Stimulated activated CD4-positive, alpha-beta T cell treated with anti-CD3 and anti-CD28 coated beads, TNF-alpha, amount 100 ng/mL, for 24 hours (primary cell): ENCODE measurements around the gene OTOA.
"Not testable (repeated sequence)": the region's sequence is repeated elsewhere in the genome, so short reads cannot be mapped to it uniquely, and the experiment has no call there.

Experiments used
- DNase-seq, 3 experiments: peaks; one replicate each; pipeline ENCODE4 v3.0.0-alpha.2; 2020; ENCODE audit warnings: low read depth in 3 of 3

The OTOA gene

GRCh38 chr16:21663889-21664647 is at the start of gene OTOA:
TSS of gene OTOA (plus strand) at chr16:21663968. CDS start at chr16:21678515, 14,547 bp downstream.
- DNase-seq, result no peak

- DNase-seq, result no peak
Observed at GRCh38 chr16:21614896-21615295, 48.9 kb upstream of the OTOA start.

- DNase-seq, result no peak
Observed at GRCh38 chr16:21617607-21618006, 46.2 kb upstream of the OTOA start.

GRCh38 chr16:21618281-21618680 is 45.5 kb upstream of the OTOA start:
- no peak for DNase-seq

- DNase-seq, result no peak
Observed at GRCh38 chr16:21619765-21620425, 43.9 kb upstream of the OTOA start.

GRCh38 chr16:21620592-21620991 is 43.2 kb upstream of the OTOA start:
- DNase-seq, result no peak

- no peak for DNase-seq
Observed at GRCh38 chr16:21622545-21622944, 41.2 kb upstream of the OTOA start.

GRCh38 chr16:21625026-21625425 is 38.7 kb upstream of the OTOA start:
- no peak for DNase-seq

GRCh38 chr16:21626659-21627277 is 37.0 kb upstream of the OTOA start:
- no peak for DNase-seq

- DNase-seq, result no peak
Observed at GRCh38 chr16:21628121-21628726, 35.5 kb upstream of the OTOA start.

- no peak for DNase-seq
Observed at GRCh38 chr16:21628772-21629171, 35.0 kb upstream of the OTOA start.

- not testable (repeated sequence) for DNase-seq
Observed at GRCh38 chr16:21629616-21630539, 33.9 kb upstream of the OTOA start.

GRCh38 chr16:21630866-21631265 is 32.9 kb upstream of the OTOA start:
- DNase-seq, result not testable (repeated sequence)

- not testable (repeated sequence) for DNase-seq
Observed at GRCh38 chr16:21631376-21631775, 32.4 kb upstream of the OTOA start.

GRCh38 chr16:21631951-21632575 is 31.7 kb upstream of the OTOA start:
- not testable (repeated sequence) for DNase-seq

- DNase-seq, result no peak
Observed at GRCh38 chr16:21634216-21634615, 29.6 kb upstream of the OTOA start.

- not testable (repeated sequence) for DNase-seq
Observed at GRCh38 chr16:21635694-21636093, 28.1 kb upstream of the OTOA start.

GRCh38 chr16:21637032-21637968 is 26.5 kb upstream of the OTOA start:
- DNase-seq, result no peak

- no peak for DNase-seq
Observed at GRCh38 chr16:21638573-21638975, 25.2 kb upstream of the OTOA start.

GRCh38 chr16:21639493-21639892 is 24.3 kb upstream of the OTOA start:
- no peak for DNase-seq
